ENCODE data around the gene VPS35.
A peak's percentile ranks its signal among the peaks of the same experiment; 100 is the strongest.
"Not testable (repeated sequence)": the region's sequence is repeated elsewhere in the genome, so short reads cannot be mapped to it uniquely, and the experiment has no call there.

VPS35 gene

GRCh38 chr16:46711106-46712058 is 22.4 kb upstream of the VPS35 start:
- no peak for DNase-seq

DNA sequence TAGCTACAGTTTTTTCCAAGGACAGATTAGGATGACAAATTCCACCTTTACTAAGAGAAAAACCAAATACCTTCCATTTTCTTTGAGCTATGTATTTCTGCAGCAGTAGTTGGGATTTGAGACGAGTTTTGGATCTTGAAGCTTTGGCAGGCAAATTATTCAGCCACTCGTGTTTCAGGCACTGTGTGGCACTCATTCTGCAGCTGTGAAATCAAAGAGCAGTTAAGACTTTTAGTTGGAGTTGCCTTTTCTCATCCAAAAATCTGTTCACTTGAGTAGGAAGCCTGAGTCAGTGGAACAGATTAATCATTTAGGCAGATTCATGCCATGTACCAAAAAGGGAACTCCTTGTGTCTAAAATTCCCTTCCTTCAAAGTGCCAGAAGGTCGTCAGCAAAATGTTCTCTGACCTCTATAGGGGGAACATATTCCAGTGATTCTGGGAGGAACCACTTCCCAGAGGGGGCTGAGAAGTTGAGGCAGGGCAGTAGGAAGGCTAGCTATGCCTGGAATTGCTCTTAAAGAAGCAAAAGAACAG is 20.6 kb upstream of the VPS35 start:
- no peak for DNase-seq

DNA sequence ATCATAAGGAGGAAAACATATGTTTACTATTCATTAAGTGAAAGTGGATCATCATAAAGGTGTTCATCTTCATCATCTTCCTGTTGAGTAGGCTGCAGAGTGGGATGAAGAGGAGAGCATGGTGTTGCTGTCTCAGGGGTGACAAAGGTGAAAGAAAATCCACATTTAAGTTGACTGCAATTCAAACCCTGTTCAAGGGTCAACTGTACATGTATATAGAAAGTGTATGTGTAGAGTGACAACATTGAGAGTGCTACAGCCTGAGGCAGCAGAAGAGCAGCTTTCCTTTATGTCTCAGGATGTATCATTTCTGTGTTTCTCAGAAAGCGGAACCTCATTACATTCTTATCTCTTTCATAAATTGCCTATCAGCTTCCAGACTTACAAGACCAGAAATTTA is 17.7 kb upstream of the VPS35 start:
- DNase-seq = no peak

DNA sequence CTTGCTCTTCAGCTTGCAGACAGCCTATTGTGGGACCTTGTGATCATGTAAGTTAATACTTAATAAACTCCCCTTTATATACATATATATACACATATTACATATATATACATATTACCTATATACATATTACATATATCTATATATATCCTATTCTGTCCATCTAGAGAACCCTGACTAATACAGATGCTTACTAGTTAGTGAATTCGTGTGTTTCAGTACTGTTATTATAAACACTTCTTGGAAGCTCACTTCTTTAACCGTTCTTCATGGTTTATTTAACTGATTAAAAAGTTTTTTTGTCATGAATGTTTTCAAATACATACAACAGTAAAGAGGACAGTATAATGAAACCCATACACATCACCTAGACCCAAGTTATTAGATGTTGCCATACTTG is 13.1 kb upstream of the VPS35 start:
- no peak for DNase-seq

DNA sequence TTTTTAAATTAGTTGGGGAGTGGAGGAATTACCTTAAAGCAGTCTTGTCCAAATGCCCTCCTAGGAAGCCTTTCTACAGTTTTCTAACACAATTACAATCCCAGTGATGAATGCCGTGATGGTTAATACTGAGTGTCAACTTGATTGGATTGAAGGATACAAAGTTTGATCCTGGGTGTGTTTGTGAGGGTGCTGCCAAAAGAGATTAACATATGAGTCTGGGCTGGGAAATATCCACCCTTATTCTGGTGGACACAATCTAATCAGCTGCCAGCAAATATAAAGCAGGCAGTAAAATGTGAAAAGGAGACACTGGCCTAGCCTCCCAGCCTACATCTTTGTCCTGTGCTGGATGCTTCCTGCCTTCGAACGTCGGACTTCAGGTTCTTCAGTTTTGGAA is 12.6 kb upstream of the VPS35 start:
- DNase-seq = no peak

DNA sequence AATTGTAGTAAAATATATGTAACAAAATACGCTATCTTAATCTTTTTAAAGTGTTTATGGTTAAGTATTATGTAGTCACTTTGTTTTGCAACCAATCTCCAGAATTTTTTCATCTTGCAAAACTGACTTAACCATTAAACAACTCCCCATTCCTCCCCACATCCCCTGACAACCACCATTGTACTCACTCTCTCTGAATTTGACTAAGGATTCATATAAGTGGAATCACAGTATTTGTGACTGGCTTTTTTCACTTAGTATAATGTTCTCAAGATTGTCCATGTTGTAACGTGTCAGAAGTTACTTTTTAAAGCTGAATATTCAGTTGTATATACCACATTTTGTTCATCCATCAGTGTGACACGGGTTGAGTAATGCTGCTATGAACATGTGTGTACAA is 11.1 kb upstream of the VPS35 start:
- no peak for DNase-seq

GRCh38 chr16:46696957-46697356 is 8.0 kb upstream of the VPS35 start:
- DNase-seq = no peak

GRCh38 chr16:46695937-46696336 is 7.0 kb upstream of the VPS35 start:
- DNase-seq = no peak

DNA sequence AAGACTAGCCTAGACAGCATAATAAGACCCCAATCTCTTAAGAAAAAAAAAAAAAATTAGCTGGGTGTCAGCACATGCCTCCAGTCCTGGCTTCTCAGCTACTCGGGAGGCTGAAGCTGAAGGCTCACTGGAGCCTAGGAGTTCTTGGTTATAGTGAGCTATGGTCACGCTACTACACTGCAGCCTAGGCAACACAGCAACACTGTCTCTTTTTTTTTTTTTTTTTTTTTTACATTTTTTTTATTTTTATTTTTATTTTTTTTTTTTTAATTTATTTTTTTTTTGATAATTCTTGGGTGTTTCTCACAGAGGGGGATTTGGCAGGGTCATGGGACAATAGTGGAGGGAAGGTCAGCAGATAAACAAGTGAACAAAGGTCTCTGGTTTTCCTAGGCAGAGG is 4.6 kb upstream of the VPS35 start:
- no peak for DNase-seq

- no peak for DNase-seq
Observed at GRCh38 chr16:46691726-46692125, 2.7 kb upstream of the VPS35 start.

GRCh38 chr16:46690281-46691178 is 1.6 kb upstream of the VPS35 start:
- no peak for DNase-seq

DNA sequence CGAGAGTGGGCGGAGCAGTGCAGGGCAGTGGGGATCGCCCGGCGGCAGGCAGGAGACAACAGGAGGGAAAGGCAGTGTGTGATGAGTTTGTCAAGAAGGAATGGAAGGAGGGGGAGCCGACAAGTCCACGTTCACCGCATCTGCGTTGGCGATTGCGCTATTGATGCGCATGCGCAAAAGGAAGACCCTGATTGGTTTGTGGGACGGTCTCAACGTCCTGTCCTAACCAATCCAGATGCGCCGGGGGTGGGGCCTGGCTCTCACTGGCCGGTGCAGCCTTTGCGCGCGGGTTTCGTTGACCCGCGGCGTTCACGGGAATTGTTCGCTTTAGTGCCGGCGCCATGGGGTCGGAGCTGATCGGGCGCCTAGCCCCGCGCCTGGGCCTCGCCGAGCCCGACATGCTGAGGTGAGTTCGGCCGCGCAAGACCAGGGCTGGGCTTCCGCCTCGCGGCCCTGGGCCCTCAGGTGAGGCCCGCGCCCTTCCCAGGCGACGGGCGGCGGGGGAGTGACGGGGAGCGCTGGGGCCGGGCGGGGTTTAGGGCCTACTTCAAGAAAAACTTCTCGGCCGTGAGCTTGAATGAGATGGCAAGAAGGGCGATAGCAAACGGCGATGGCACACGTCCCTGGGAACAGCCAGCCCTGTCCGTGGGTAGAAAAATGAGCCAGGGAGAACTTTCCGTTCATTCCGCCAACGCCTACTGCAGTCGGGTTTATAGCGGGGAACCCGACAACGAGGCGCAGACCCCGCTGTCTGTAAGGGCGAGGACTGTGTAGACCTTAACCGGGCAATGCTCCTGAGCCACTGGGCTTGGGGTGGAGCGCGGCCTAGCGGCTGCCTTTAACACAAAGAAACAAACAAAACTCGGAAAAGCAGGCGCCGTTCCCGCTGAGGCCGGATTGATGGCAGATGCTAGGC is 645 bp upstream of the VPS35 start, which contains the start of gene ORC6:
ORC6 (plus strand) TSS at position 295 of the 916 bp plus-strand sequence; CDS start at position 342, 47 bp downstream.
- peak; percentile 95 to 96 for DNase-seq

GRCh38 chr16:46688101-46688653 is 801 bp downstream of the VPS35 start:
- peak in 1 of 2 donors; percentile 68 for DNase-seq

GRCh38 chr16:46687486-46687885 is 1.5 kb downstream of the VPS35 start:
- no peak for DNase-seq

DNA sequence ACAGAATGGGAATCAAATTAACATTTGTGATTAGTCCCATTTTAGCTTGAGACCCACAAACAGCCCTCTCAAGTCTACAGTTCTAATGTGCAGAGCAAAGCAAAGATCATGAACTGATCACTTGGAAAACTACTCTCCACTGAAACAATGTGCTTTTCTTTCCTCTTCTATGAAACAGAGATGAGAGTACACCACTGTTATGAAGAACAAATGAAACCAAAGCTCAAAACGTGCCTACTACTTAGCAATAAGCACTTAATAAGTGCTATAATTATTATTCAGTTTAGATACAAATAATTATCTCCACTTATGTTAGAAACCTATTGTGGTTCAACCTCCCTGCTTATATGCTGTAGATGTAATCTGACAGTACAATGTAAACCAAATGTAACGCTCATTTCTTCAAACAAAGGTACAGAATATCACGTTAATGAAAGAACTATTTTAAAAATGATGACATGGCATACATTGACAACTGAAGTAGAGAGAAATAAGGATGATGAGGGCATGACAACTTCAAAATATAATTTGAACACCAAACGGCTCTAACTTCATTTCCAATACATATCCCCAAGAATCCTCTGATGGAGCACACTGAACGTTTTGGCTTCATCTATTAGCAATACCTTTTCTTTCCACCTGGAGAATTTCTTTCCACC is 2.0 kb downstream of the VPS35 start:
- no peak for DNase-seq

GRCh38 chr16:46681867-46682266 is 7.1 kb downstream of the VPS35 start:
- not testable (repeated sequence) for DNase-seq

DNA sequence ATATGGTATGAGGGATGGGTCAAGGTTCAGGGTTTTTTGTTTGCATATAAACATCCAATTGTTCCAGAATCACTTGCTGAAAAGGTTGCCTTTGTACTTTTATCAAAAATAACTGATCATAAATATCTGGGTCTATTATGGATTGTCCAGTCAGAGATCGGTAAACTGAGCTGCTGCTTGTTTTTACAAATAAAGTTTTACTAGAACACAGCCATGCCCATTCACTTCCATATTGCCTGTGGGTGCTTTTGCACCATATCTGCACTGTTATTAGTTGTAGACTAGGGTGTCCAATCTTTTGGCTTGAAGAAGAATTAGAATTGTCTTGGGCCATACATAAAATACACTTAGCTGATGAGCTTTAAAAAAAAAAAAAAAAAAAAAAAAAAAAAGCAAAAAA is 11.0 kb downstream of the VPS35 start:
- DNase-seq = not testable (repeated sequence)

GRCh38 chr16:46673320-46674013 is 15.5 kb downstream of the VPS35 start:
- peak; percentile 51 to 58 for DNase-seq

DNA sequence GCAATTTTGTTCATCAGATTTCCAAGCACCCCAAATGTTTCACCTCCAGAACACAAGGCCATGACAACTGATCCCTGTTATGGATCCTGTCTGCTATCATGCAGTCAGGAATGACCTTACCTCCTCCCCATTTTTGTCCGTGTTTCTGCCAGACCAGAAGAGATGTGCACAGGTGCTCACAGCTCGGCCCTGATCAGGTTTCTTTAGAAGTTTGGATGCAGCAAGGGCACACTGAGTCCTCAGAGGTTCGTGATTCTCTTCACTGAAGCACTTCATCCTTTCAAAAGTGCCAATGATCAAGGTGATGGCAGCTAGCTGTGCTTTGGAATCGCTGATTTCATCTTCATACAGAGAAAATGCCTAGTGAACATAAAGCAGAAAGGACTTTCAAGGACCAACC is 26.9 kb downstream of the VPS35 start:
- no peak for DNase-seq

GRCh38 chr16:46658925-46659324 is 30.1 kb downstream of the VPS35 start:
- DNase-seq = peak; percentile 23 to 72

GRCh38 chr16:46651305-46651704 is 37.7 kb downstream of the VPS35 start:
- DNase-seq = no peak
